ENCODE measurements around the gene RTN4RL2. TPM values are rescaled to one million over a fixed set of nuclear protein-coding genes. Genes with fewer than 3 reads are reported as not detected.

Gene RTN4RL2
- total and polyA plus RNA-seq, 2 donors (not counting 3 experiments of a cell fraction or from before 2014, with no cell fraction given), result 0.35 to 1.3 TPM

- intact Hi-C loops (cut with micrococcal nuclease), result loop anchor here (1.0 to 10.0 kb wide), 3 partner anchors 101 to 579 kb away; no protein-coding TSS in a partner anchor
These were observed 34.5 kb upstream of the RTN4RL2 start for GRCh38 chr11:57425565-57426438.

DNA sequence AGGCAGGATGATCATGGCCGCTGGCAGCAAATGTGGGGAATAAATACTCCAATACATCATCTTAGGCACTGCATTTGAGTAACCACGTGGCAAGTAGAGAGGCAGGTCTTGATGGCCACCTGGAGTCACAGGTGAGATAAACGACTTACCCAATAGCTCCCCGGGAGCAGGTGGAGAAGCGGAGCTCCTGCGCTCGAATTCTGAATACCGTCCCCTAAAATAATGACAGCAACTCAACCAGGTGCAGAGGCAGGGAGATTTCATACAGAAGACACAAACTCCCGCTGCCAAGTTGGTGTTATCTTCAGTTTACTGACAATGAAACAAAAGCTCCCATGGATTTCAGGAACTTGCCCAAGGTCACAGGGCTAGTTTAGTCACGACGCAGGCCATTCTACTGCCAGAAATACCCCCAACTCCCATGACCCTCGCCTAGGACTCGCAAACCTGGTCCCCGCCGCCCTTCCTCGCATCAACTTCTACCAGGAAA, 33.8 kb upstream of the RTN4RL2 start:
- DNase-seq (ENCODE audit: low read depth, low spot score) (peak; percentile 31), FAIRE-seq (peak; percentile 61)
- TF ChIP-seq EZH2 (IDR thresholded peaks at IDR 0.05; ENCODE audit: borderline replicate concordance, low read depth, low read length, severe bottlenecking), result no peak
- TF ChIP-seq POLR2A (IDR thresholded peaks at IDR 0.05; ENCODE audit: low read depth, low read length), result no peak
- TF ChIP-seq MYC (IDR thresholded peaks at IDR 0.05; ENCODE audit: low read depth, low read length), result no peak
- no peak for TF ChIP-seq CTCF (IDR thresholded peaks at IDR 0.05; ENCODE audit: extremely low read depth in 1 of 2, insufficient read depth in 1 of 2, low read depth in 1 of 2, low read length in 2 of 2)
- TF ChIP-seq POLR2AphosphoS5 (IDR thresholded peaks at IDR 0.05; ENCODE audit: insufficient read depth, low read depth, low read length), result no peak
- no peak for TF ChIP-seq JUN (IDR thresholded peaks at IDR 0.05; ENCODE audit: borderline replicate concordance, insufficient read depth, insufficient read length, low read depth)
- no peak for TF ChIP-seq MAX (IDR thresholded peaks at IDR 0.05; ENCODE audit: insufficient read depth, insufficient read length)
- TF ChIP-seq GATA2 (IDR thresholded peaks at IDR 0.05; ENCODE audit: insufficient read depth, insufficient read length, low read depth, low read length), result no peak
- TF ChIP-seq FOS (IDR thresholded peaks at IDR 0.05; ENCODE audit: borderline replicate concordance, insufficient read depth, low read length), result no peak
- intact Hi-C loops (cut with micrococcal nuclease), result loop anchor here (10.0 kb wide), 1 partner anchor 578 kb away; no protein-coding TSS in a partner anchor
- ChIA-PET CTCF (interaction anchor here (1.0 to 4.0 kb wide), 5 partner anchors 20 to 86 kb away, joined by 3 to 24 read pairs (median 5); no protein-coding TSS in a partner anchor), POLR2A (no interaction called here)
- peaks cover 19% of the 10 kb centered on the region for H3K79me2 ChIP-seq (ENCODE audit: control insufficient read depth, insufficient read depth, low read length)
- no TSS peak for BruUV-seq (replicated peaks)
- peak overlapping the region; percentile 74 for H3K9ac ChIP-seq (replicated peaks; ENCODE audit: extremely low read depth, insufficient read depth, low read length)
- H3K27me3 ChIP-seq (ENCODE audit: control insufficient read depth in 2 of 2, insufficient read depth in 2 of 2, low read length in 2 of 2), result peaks cover 4 to 5% of the 10 kb centered on the region in 2 experiments
- peaks cover 3% of the 10 kb centered on the region in 2 experiments for H3K36me3 ChIP-seq (ENCODE audit: control insufficient read depth in 2 of 2, extremely low read depth in 1 of 2, insufficient read depth in 2 of 2, low read length in 2 of 2)
- peak overlapping the region; percentile 81 for H3K27ac ChIP-seq (ENCODE audit: insufficient read depth, low read depth, low read length)
- no peaks in the 10 kb centered on the region for H3K9me3 ChIP-seq (replicated peaks; ENCODE audit: control insufficient read depth, insufficient read depth, low read length)
- peaks cover 33% of the 10 kb centered on the region for H3K4me1 ChIP-seq (ENCODE audit: control insufficient read depth, extremely low read depth, insufficient read depth, low read length)
- peak overlapping the region; percentile 81 for H3K4me2 ChIP-seq (ENCODE audit: insufficient read depth, low read length)
- no peaks in the 10 kb centered on the region for H4K20me1 ChIP-seq (replicated peaks; ENCODE audit: control insufficient read depth, extremely low read depth, insufficient read depth, low read length)
- H2AFZ ChIP-seq (ENCODE audit: low read depth, low read length), result peak overlapping the region; percentile 80
- dilution Hi-C loops (cut with MboI; ENCODE audit: extremely low pct_ligation_motif_present, low sequenced_read_pairs), result no loop called here
- H3K4me3 ChIP-seq (replicated peaks in 1 of 3; ENCODE audit: insufficient read depth in 1 of 3, low read depth in 1 of 3, low read length in 3 of 3), result peak overlapping the region; percentile 47 to 68 (median 59)
- no peaks in the 10 kb centered on the region for H3K9me1 ChIP-seq (replicated peaks; ENCODE audit: control insufficient read depth, extremely low read depth, insufficient read depth, low read length)

More at GRCh38 chr11:57425565-57426438, 34.5 kb upstream of the RTN4RL2 start:
- TSS peak; percentile 39 for BruUV-seq (replicated peaks)
- Histone ChIP-seq H4K20me1 (replicated peaks; ENCODE audit: control insufficient read depth, extremely low read depth, insufficient read depth, low read length) (no peaks in the 10 kb centered on the region), H3K9me3 (replicated peaks; ENCODE audit: control insufficient read depth, insufficient read depth, low read length) (no peaks in the 10 kb centered on the region), H3K9me1 (replicated peaks; ENCODE audit: control insufficient read depth, extremely low read depth, insufficient read depth, low read length) (no peaks in the 10 kb centered on the region), H3K27ac (ENCODE audit: insufficient read depth, low read depth, low read length) (peak overlapping the region; percentile 81), H3K4me1 (ENCODE audit: control insufficient read depth, extremely low read depth, insufficient read depth, low read length) (peaks cover 33% of the 10 kb centered on the region), H3K36me3 (ENCODE audit: control insufficient read depth in 2 of 2, extremely low read depth in 1 of 2, insufficient read depth in 2 of 2, low read length in 2 of 2) (peaks cover 3% of the 10 kb centered on the region in 2 experiments), H3K79me2 (ENCODE audit: control insufficient read depth, insufficient read depth, low read length) (peaks cover 19% of the 10 kb centered on the region), H3K4me2 (ENCODE audit: insufficient read depth, low read length) (peak overlapping the region; percentile 81), H3K4me3 (replicated peaks in 1 of 3; ENCODE audit: insufficient read depth in 1 of 3, low read depth in 1 of 3, low read length in 3 of 3) (peak overlapping the region in 2 of 3 experiments; percentile 47 to 68), H3K27me3 (ENCODE audit: control insufficient read depth in 2 of 2, insufficient read depth in 2 of 2, low read length in 2 of 2) (peaks cover 4 to 5% of the 10 kb centered on the region in 2 experiments), H2AFZ (ENCODE audit: low read depth, low read length) (no peak overlapping the region), H3K9ac (replicated peaks; ENCODE audit: extremely low read depth, insufficient read depth, low read length) (peak overlapping the region; percentile 74)
- ChIA-PET POLR2A (interaction anchor here (1.3 kb wide), 1 partner anchor 114 kb away, joined by 8 read pairs; no protein-coding TSS in a partner anchor), CTCF (interaction anchor here (1.0 to 4.0 kb wide), 5 partner anchors 19 to 87 kb away, joined by 3 to 24 read pairs (median 5); no protein-coding TSS in a partner anchor)
- FAIRE-seq (peak; percentile 71), DNase-seq (ENCODE audit: low read depth, low spot score) (peak; percentile 41)
- TF ChIP-seq MAX (IDR thresholded peaks at IDR 0.05; ENCODE audit: insufficient read depth, insufficient read length) (peak; percentile 31), POLR2A (IDR thresholded peaks at IDR 0.05; ENCODE audit: low read depth, low read length) (no peak)
- dilution Hi-C loops (cut with MboI; ENCODE audit: extremely low pct_ligation_motif_present, low sequenced_read_pairs), result no loop called here

Measured in endothelial cell of umbilical vein (primary cell).